Neural crest cell (in vitro differentiated cells): Measurements from ENCODE around the gene PCF11. TPM values are rescaled to one million over a fixed set of nuclear protein-coding genes. Genes with fewer than 3 reads are reported as not detected.

Experiments
- DNase-seq: peaks from one replicate; pipeline ENCODE4 v3.0.0; 2021; ENCODE audit warnings: low read depth, mixed read lengths, low spot score
- H3K27ac Mint-ChIP-seq: one replicate; pipeline ENCODE4 v1.8.0; 2021; ENCODE audit warnings: mild to moderate bottlenecking, mixed read lengths; ENCODE audit not compliant: unreplicated experiment
- H3K27me3 Mint-ChIP-seq: 2 replicates; pipeline ENCODE4 v1.8.0; 2021; ENCODE audit warnings: low read depth, mild to moderate bottlenecking, mixed read lengths
- H3K36me3 Mint-ChIP-seq: 2 replicates; pipeline ENCODE4 v1.8.0; 2021; ENCODE audit warnings: low read depth, mild to moderate bottlenecking, mixed read lengths
- H3K4me1 Mint-ChIP-seq: 2 replicates; pipeline ENCODE4 v1.8.0; 2021; ENCODE audit warnings: mixed read lengths
- H3K4me3 Mint-ChIP-seq: one replicate; pipeline ENCODE4 v1.8.0; 2021; ENCODE audit warnings: mild to moderate bottlenecking, mixed read lengths
- H3K9me3 Mint-ChIP-seq: 2 replicates; pipeline ENCODE4 v1.8.0; 2021; ENCODE audit warnings: mixed read lengths
- long read RNA-seq: library from polyadenylated mRNA; unstranded; transcript quantifications from one replicate; pipeline ENCODE4 v2.0.0, GENCODE V29; 2020
- total RNA-seq: library from RNA; stranded (reverse); gene quantifications from 2 replicates; pipeline ENCODE4 v1.2.1, GENCODE V29; 2021
- TF ChIP-seq, protein P1 (sequence below): fragments of 200-600 bp; sonication (generic); conservative IDR thresholded peaks from 2 replicates; pipeline ENCODE4 v1.5.0; 2021; ENCODE audit warnings: antibody characterized with exemption, mild to moderate bottlenecking

Gene PCF11, protein sequence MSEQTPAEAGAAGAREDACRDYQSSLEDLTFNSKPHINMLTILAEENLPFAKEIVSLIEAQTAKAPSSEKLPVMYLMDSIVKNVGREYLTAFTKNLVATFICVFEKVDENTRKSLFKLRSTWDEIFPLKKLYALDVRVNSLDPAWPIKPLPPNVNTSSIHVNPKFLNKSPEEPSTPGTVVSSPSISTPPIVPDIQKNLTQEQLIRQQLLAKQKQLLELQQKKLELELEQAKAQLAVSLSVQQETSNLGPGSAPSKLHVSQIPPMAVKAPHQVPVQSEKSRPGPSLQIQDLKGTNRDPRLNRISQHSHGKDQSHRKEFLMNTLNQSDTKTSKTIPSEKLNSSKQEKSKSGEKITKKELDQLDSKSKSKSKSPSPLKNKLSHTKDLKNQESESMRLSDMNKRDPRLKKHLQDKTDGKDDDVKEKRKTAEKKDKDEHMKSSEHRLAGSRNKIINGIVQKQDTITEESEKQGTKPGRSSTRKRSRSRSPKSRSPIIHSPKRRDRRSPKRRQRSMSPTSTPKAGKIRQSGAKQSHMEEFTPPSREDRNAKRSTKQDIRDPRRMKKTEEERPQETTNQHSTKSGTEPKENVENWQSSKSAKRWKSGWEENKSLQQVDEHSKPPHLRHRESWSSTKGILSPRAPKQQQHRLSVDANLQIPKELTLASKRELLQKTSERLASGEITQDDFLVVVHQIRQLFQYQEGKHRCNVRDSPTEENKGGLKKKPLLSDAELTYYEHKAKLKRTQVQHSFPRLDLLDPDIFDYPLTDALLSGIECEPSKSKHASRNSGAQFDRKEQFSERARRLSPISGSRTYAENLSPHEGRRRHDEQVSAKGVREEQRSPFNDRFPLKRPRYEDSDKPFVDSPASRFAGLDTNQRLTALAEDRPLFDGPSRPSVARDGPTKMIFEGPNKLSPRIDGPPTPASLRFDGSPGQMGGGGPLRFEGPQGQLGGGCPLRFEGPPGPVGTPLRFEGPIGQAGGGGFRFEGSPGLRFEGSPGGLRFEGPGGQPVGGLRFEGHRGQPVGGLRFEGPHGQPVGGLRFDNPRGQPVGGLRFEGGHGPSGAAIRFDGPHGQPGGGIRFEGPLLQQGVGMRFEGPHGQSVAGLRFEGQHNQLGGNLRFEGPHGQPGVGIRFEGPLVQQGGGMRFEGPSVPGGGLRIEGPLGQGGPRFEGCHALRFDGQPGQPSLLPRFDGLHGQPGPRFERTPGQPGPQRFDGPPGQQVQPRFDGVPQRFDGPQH (N-terminal part only)
- 67.3 and 67.9 TPM in 2 replicates for total RNA-seq
- long read RNA-seq, partial matches to known transcripts = 40 of 45 reads
- long read RNA-seq, other reads (novel, unspliced or antisense) = 5 of 45 reads

DNA sequence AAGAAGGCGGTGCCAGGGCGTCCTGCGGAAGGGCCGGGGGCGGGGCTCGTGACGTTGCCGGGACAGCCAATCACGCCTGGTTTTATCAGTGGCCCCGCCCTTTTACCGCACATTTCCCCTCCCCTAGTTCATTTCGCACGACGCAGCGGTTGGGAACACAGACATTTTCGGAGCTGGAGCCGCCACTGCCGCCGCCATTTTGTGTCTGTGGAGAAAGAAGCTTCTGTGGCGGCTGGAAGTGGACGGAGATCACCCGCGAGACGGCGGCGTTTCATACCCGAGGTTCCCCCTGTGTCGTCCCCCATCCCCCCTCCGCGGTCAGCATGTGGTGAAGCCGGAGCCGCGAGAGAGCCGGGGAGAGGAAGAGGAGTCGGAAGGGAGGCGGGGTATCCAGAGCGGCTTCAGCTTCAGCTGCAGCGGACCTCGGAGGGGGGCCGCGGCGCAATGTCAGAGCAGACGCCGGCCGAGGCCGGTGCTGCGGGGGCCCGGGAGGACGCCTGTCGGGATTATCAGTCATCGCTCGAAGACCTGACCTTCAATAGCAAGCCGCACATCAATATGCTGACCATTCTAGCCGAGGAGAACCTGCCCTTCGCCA lies at the start of gene PCF11:
TSS of gene PCF11 (plus strand) at position 136 of the 598 bp plus-strand sequence. CDS start at position 445, 309 bp downstream.
- peaks cover 5% of the 10 kb centered on the region for H3K27me3 Mint-ChIP-seq
- TF ChIP-seq, protein P1, sequence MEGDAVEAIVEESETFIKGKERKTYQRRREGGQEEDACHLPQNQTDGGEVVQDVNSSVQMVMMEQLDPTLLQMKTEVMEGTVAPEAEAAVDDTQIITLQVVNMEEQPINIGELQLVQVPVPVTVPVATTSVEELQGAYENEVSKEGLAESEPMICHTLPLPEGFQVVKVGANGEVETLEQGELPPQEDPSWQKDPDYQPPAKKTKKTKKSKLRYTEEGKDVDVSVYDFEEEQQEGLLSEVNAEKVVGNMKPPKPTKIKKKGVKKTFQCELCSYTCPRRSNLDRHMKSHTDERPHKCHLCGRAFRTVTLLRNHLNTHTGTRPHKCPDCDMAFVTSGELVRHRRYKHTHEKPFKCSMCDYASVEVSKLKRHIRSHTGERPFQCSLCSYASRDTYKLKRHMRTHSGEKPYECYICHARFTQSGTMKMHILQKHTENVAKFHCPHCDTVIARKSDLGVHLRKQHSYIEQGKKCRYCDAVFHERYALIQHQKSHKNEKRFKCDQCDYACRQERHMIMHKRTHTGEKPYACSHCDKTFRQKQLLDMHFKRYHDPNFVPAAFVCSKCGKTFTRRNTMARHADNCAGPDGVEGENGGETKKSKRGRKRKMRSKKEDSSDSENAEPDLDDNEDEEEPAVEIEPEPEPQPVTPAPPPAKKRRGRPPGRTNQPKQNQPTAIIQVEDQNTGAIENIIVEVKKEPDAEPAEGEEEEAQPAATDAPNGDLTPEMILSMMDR = no peak
- peak within 1 kb of the TSS; percentile 100 for H3K4me3 Mint-ChIP-seq
- H3K9me3 Mint-ChIP-seq = no peaks in the 10 kb centered on the region
- peak within 1 kb of the TSS; percentile 100 for H3K27ac Mint-ChIP-seq
- peaks cover 33% of the 10 kb centered on the region for H3K4me1 Mint-ChIP-seq
- peaks cover 6% of the 10 kb centered on the region for H3K36me3 Mint-ChIP-seq
- DNase-seq = no peak

DNA sequence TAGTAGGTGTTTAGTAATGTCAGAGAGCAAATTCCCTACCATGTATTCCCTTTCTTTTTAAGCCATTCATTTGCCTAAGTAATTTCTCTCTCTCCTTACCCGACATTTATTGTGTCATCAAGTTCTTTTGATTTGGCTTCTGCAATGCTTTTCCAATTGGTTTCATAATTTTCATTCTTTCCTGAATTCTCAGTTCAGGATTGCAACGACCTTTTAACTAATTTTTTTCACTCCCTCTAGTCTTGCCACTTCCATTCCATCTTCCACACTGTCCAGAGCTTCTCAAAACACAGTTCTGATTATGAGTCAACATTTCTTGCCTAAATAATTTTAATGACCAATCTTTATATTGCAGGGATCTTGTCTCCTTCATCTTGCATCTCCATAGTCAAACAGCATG lies 44.0 kb upstream of the PCF11 start:
- Mint-ChIP-seq H3K27ac (no peak overlapping the region), H3K27me3 (no peaks in the 10 kb centered on the region), H3K4me3 (no peak overlapping the region), H3K4me1 (peaks cover 17% of the 10 kb centered on the region), H3K36me3 (no peaks in the 10 kb centered on the region), H3K9me3 (no peaks in the 10 kb centered on the region)
- TF ChIP-seq, protein P1 = no peak
- no peak for DNase-seq

DNA sequence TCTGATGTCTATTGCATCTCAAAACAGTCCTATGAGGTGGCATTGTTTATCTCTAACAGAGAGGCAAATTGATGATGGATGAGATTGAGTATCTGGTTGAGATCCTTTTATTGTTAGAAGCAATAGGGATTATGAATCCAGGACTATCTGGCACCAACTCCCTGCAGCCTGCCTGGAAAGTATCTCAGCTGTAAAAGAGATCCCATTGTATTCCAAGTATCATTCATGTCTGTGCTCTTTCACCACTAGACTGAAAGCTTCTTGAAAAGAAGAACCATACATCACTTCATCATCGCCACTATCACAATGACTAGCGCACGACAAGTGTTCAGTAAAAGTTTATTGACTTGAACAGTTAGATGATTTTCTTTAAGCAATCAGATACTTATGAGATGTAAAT lies 41.9 kb upstream of the PCF11 start:
- Mint-ChIP-seq H3K27me3 (no peaks in the 10 kb centered on the region), H3K4me1 (peaks cover 17% of the 10 kb centered on the region), H3K9me3 (no peaks in the 10 kb centered on the region), H3K36me3 (no peaks in the 10 kb centered on the region), H3K4me3 (no peak overlapping the region), H3K27ac (no peak overlapping the region)
- TF ChIP-seq, protein P1 = no peak
- no peak for DNase-seq

DNA sequence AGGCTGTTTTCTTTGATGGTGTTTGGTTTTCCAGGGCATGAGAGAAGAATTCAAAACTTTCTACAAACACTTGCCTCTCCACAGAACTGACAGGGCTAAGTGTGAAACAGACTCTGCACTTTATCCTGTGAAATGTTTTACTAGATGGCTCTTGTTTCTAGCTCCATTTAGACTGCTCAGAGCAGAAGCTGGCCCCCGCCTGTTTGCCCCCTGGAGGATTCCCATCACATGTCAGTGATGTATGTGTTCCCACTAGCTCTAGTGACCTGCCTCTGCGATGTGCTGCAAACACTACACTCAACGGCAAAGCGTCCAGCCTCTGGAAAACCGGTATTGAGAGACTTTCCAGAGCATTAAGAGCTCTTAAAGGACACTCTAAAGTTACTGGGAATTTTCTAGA lies 41.4 kb upstream of the PCF11 start:
- no peak for DNase-seq
- Mint-ChIP-seq H3K27me3 (no peaks in the 10 kb centered on the region), H3K4me1 (peaks cover 17% of the 10 kb centered on the region), H3K9me3 (no peaks in the 10 kb centered on the region), H3K27ac (no peak overlapping the region), H3K36me3 (no peaks in the 10 kb centered on the region), H3K4me3 (no peak overlapping the region)
- TF ChIP-seq, protein P1 = no peak
